Activated T-cell treated with anti-CD3 and anti-CD28 coated beads for 1 hour (primary cell): ENCODE measurements around the gene SRRM4.
"Not testable (repeated sequence)": the region's sequence is repeated elsewhere in the genome, so short reads cannot be mapped to it uniquely, and the experiment has no call there.

Experiments
- DNase-seq: peaks from one replicate; pipeline ENCODE4 v3.0.0-alpha.2; 2020; ENCODE audit warnings: low read depth

SRRM4 gene

GRCh38 chr12:119071638-119072231 is 90.4 kb downstream of the SRRM4 start:
- DNase-seq, result no peak

GRCh38 chr12:119072440-119072839 is 91.1 kb downstream of the SRRM4 start:
- no peak for DNase-seq

- DNase-seq, result no peak
Observed at GRCh38 chr12:119075222-119075787, 94.0 kb downstream of the SRRM4 start.

- no peak for DNase-seq
Observed at GRCh38 chr12:119075918-119076317, 94.6 kb downstream of the SRRM4 start.

GRCh38 chr12:119079530-119079929 is 98.2 kb downstream of the SRRM4 start:
- DNase-seq, result no peak

- no peak for DNase-seq
Observed at GRCh38 chr12:119082016-119082415, 100.7 kb downstream of the SRRM4 start.

- no peak for DNase-seq
Observed at GRCh38 chr12:119082496-119082895, 101.2 kb downstream of the SRRM4 start.

- DNase-seq, result no peak
Observed at GRCh38 chr12:119088685-119089379, 107.5 kb downstream of the SRRM4 start.

- DNase-seq, result no peak
Observed at GRCh38 chr12:119089380-119090013, 108.2 kb downstream of the SRRM4 start.

GRCh38 chr12:119090276-119090675 is 108.9 kb downstream of the SRRM4 start:
- DNase-seq, result no peak

- no peak for DNase-seq
Observed at GRCh38 chr12:119090865-119091264, 109.5 kb downstream of the SRRM4 start.

GRCh38 chr12:119096429-119097202 is 115.3 kb downstream of the SRRM4 start:
- no peak for DNase-seq

GRCh38 chr12:119100933-119101332 is 119.6 kb downstream of the SRRM4 start:
- no peak for DNase-seq

GRCh38 chr12:119102274-119102673 is 120.9 kb downstream of the SRRM4 start:
- no peak for DNase-seq

GRCh38 chr12:119102714-119103113 is 121.4 kb downstream of the SRRM4 start:
- no peak for DNase-seq

- not testable (repeated sequence) for DNase-seq
Observed at GRCh38 chr12:119104969-119105368, 123.6 kb downstream of the SRRM4 start.

GRCh38 chr12:119113496-119113986 is 132.2 kb downstream of the SRRM4 start:
- DNase-seq, result no peak

- no peak for DNase-seq
Observed at GRCh38 chr12:119114294-119114693, 133.0 kb downstream of the SRRM4 start.

- DNase-seq, result no peak
Observed at GRCh38 chr12:119115296-119115905, 134.1 kb downstream of the SRRM4 start.

- DNase-seq, result no peak
Observed at GRCh38 chr12:119117936-119118335, 136.6 kb downstream of the SRRM4 start.

GRCh38 chr12:119118625-119119024 is 137.3 kb downstream of the SRRM4 start:
- DNase-seq, result no peak

- DNase-seq, result no peak
Observed at GRCh38 chr12:119122047-119122446, 140.7 kb downstream of the SRRM4 start.
